GM19467 (cell line): ENCODE measurements around the gene HIVEP3.

Experiments
- ATAC-seq: cut with Tn5 transposase; IDR thresholded peaks from one replicate; pipeline ENCODE4 v1.9.1; 2021; ENCODE audit warnings: mild to moderate bottlenecking, moderate library complexity; ENCODE audit not compliant: unreplicated experiment

The HIVEP3 gene

DNA sequence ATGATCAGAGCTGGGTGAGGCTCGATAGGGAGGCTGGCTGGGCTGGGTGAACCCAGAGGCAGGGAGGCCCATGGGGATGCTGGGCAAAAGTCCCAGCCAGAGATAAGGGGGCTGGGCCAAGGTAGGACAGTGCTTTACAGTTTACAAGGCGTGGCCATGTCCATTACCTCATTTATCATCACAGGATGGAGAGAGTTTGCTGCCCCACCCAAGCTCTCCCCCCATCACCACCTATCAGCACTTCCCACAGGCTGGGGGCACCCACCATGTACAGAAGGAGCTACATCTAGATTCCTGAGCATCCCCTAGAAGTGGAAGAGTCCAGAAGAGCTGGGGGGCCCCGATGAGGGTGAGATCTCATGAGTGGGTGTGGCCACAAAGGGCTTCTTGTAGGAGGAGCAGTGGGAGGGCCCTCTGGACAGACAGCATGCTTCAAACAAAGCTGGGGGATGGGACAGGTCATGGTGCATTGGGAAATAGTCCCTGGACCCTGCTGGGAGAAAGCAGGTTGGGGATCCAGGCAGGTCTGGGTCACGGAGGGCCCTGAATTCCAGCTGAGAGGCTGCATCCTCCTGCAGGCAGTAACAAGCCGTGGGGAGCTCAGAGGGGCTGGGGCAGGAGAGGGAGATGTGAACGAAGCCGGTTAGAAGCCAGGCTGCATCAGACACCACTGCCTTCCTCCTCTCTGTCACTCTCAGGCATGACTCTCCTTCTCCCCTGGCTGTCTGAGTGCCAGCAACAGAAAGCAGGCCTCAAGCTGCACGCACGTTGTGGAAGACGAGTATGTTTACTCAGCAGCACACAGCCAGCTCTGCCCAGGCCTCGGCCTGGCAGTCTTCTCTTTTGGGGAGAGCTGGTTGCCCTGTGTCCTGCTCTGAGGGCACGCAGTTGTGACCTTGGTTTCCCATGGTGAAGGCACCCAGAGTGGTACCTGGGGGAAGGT lies 202.3 kb downstream of the HIVEP3 start:
- no peak for ATAC-seq

DNA sequence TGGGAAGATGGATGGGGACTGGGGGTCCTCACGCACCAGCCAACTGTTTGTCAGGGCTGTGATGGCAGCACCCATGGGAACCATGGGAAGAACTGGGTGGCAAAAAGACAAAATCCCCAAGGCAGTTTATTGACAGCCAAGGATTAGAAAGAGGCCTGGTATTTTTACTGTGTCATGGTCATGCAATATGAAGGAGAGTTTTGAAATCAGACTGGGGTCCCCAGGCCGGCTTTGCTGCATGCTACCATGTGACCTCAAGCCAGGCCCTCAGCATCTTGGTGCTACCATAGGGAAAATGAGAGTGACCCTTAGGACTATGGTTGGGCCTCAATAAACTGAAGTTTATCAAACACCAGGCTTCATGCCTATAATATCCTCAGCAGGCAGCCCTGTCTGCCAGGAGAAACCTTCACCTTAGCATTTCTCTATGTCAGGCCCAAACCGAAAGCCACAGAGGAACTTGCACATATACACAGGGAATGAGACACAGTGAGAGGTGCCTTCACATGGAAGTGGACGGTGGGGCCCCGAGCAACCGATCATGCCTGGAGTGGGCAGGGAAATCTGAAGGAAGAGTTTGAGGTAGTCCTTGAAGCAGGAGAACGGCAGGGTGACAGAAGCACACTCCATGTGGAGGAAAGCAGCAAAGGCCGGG lies 203.2 kb downstream of the HIVEP3 start:
- ATAC-seq: no peak

- ATAC-seq: no peak
Measured at GRCh38 chr1:41714638-41715389, 203.9 kb downstream of the HIVEP3 start.

DNA sequence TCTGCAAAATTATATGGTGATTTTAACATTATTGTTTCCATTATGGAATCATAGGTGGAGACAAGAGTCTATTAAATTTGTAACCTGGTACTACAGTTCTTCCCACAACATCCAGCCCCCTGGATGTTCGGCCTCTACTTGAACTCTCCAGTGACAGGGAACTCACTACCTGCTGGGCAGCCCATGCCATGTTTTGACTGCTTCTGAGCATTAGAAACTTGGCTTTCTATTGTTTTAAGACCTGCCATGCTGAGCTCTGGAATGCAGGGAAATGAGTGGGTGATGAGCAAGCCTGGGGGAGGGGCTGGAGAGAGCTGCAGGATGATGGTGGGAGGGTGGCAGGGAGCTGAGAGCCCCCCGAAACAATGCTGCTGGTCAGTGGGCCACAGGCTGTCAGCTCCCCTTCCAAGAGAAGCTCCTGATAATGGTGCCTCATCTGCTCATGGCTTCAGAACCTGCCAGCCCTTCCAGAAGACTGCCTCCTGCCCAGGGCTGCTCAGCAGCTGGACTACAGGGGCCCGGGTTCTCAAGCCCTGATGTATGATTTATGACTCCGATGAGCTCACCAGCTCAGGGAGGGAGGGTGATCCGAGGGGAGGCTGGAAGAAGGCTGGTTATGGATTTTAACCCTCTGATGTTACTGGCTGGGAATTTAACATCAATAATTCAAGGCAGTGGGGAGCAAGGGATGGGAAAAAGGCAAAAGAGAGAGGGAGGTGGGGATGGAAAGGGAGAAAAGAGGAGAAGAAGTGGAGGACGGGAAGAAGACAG lies 205.0 kb downstream of the HIVEP3 start:
- ATAC-seq: no peak

DNA sequence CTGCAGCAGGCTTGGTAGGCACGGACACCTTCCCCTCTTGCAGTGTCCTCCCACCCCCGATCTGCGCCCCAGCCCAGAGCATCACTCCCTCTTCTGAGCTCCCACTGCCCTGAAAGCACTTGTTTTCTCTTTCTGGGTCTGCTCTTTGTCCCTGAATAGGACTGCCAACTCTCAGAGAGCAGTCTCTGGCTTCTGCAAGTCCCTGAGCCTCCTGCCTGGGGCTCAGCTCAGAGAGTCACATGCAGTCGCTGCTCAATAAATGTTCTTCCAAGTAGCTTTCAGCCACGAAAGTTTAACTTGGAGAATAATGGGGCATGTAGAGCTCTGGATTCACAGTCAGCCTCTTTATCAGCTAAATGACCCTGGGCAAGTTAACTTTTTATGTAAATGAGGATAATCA lies 205.6 kb downstream of the HIVEP3 start:
- ATAC-seq: no peak

DNA sequence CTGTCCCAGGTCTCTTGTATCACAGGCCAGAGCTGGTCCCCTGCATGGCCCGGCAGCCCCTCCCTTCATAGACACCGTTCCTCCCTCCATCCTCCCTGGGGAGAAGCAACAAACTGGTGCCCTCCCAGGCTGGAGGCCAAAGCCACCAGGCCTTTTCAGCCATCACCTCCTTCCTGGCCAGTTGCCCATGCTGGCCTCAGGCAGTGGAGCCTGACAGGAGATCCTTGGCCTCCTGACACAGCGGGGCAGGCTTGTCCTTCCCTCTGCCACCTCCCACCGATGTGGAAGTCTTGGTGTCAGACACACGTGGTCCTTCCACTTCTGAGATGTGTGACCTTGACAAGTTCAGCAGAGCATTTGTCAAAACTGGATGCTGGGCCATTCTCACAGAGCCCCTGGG lies 206.0 kb downstream of the HIVEP3 start:
- no peak for ATAC-seq

GRCh38 chr1:41712081-41712480 lies 206.6 kb downstream of the HIVEP3 start:
- ATAC-seq: no peak

- no peak for ATAC-seq
Measured at GRCh38 chr1:41711581-41711980, 207.1 kb downstream of the HIVEP3 start.

- ATAC-seq: no peak
Measured at GRCh38 chr1:41710980-41711379, 207.7 kb downstream of the HIVEP3 start.

DNA sequence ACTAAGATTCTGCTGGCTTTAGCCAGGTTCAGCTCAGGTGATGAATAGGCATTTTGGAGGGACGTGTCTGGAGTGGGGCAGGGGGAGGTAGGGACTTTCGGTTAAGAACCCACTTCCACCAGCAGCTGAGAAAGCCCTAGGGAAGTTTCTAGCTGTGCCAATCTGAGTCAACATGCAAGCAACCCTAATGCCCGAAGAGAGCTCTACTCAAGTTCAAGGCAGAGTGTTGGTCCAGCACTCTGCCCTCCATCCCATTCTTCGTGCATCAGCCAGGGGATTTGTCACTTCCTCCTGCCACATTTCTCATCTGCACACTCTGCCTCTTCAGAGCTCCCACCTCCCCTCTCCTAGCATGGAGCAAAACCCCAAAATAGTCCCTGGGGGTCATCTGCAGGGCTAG lies 208.8 kb downstream of the HIVEP3 start:
- ATAC-seq: no peak

GRCh38 chr1:41709331-41709730 lies 209.4 kb downstream of the HIVEP3 start:
- no peak for ATAC-seq

- no peak for ATAC-seq
Measured at GRCh38 chr1:41708332-41708731, 210.4 kb downstream of the HIVEP3 start.

DNA sequence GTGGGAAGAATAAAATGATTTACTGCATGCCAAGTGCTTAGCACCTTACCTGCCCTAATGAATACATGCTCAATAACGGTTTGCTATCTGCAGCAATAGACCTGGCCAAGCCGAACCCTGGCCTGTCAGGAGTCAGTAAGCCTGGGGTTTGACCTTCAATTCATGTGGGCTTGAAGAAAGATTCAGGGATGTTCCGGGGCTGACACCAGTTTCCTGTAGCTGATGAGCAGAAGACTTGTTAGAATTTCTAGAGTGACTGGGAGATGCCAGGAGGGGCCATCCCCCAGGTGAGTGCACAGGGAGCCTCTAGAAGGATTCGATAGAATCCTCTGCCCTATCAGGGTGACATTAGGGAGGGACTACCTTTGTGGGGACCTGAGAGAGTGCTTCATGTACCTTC lies 210.9 kb downstream of the HIVEP3 start:
- no peak for ATAC-seq

DNA sequence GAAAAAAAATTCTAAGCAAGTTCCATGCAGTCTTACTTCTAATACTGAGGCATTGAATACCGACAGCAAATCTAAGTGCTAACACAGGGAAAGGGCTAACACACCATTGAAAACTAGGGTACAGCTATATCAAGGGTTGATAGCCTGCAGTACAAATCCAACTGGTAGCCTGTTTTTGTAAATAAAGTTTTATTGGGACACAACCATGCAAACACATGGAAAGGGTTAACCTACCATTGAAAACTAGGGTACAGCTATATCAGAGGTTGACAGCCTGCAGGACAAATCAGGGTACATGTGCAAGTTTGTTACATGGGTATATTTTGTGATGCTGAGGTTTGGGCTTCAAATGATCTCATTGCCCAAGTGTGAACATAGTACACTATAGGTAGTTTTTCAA lies 212.9 kb downstream of the HIVEP3 start:
- ATAC-seq: no peak

DNA sequence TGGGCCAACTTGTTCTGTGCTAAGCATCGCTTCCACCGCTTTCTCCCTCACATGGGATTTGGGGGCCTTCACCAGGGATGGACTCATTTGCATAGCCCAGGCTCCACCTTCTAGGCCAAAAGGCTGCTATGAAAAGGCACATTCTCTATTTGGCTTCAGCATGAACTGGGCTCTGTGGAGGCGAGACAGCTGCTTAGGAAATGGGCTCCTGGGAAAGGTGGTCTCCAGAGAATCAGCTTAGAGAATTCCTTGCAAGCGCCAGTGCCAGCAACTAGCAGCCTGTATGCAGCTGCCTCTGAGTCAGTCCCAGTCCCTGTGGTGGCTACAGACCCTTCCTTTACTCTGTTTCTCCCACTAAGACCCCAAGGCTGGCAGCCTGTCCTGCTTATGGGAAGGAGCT lies 214.5 kb downstream of the HIVEP3 start:
- ATAC-seq: no peak

GRCh38 chr1:41702771-41703170 lies 216.0 kb downstream of the HIVEP3 start:
- no peak for ATAC-seq

DNA sequence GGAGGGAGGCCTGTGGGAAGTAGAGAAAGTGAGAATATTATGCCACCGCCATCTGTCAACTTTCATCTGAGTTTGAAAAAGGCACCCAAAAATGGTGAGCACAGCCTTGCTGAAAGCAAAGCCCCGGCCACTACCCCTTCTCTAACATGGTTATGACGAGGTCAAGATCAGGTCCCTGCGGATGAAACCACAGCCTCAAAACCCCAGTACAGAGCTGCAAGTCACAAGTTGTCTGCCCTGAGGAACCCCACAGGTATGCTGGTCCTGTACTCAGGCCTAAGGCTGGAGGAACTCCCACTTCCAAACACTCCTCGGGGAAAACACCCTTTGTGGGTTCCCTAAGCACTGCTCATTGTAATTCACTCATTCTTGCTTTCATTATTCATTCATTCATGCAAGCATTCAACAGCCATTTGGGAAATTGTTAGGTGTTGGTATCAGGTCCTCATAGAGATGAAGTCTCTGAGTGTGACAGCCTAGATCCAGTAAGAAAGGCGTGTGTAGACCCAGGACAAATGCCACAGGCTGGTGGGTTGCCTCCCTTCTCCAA lies 217.7 kb downstream of the HIVEP3 start:
- no peak for ATAC-seq

DNA sequence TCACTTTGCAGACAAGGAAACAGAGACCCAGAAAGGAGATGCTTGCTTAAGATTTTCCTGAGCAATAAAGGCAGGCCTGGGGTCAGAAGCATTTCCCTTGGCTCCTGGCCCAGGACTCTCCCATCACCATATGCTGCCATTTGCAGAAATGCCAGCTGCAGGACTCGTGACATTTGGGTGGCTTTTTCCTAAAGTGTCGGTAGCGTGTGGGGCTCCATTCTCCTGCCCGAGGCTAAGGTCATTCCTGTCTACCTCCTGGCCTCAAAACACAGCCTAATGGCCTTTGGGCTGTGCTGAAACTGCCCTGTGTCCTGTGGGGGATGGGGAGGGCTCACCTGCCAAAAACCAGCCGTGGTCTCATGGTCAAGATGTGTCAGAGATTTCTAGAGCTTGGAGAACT lies 218.1 kb downstream of the HIVEP3 start:
- no peak for ATAC-seq

DNA sequence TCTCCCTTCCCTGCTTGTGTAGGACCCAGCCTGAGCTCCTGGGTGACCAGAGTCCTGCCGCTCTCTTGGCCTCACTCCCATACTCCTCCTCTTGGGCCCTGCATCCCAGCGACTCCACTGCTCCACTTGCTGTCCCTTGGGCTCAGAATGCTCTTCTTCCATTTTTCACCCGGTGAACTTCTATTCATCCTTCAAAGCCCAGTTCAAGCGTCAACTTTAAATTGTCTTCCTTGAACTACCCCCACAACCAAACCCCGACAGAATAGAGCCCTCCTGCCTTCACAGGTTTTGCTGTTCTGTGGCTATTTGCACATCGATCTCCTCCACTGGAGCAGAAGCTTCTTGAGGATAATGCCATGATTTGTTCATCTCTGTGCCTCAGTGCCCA lies 218.9 kb downstream of the HIVEP3 start:
- ATAC-seq: no peak
